Choroid plexus epithelial cell (primary cell): ENCODE results near the gene RUSF1.
"Not testable (repeated sequence)": the region's sequence is repeated elsewhere in the genome, so short reads cannot be mapped to it uniquely, and the experiment has no call there.

Experiments
- DNase-seq: peaks from one replicate; pipeline ENCODE4 v3.0.0-alpha.2; 2010; ENCODE audit warnings: low read depth
- H3K4me3 ChIP-seq: 2 replicates; pipeline ENCODE4 v1.5.1; 2011; ENCODE audit warnings: low read depth, mild to moderate bottlenecking, control low read depth, low read length, moderate library complexity
- CTCF ChIP-seq: conservative IDR thresholded peaks from 2 replicates; pipeline ENCODE4 v1.5.1; 2011; ENCODE audit warnings: low read depth, mild to moderate bottlenecking, control low read depth, inconsistent platforms, low read length, moderate library complexity

RUSF1 gene

GRCh38 chr16:31527734-31528274 is 19.6 kb upstream of the RUSF1 start, which contains the start of gene AHSP:
TSS of gene AHSP (plus strand) at chr16:31527900. CDS start at chr16:31528140, 240 bp downstream.
- no peak for TF ChIP-seq CTCF
- no peak for DNase-seq
- no peak within 1 kb of the TSS for H3K4me3 ChIP-seq

- DNase-seq = no peak
- no peak overlapping the region for H3K4me3 ChIP-seq
- no peak for TF ChIP-seq CTCF
These were observed 16.9 kb upstream of the RUSF1 start for GRCh38 chr16:31525113-31525512.

GRCh38 chr16:31523768-31524167 is 15.6 kb upstream of the RUSF1 start:
- DNase-seq, H3K4me3 ChIP-seq: not testable (repeated sequence)

- H3K4me3 ChIP-seq = no peak overlapping the region
- DNase-seq = no peak
- no peak for TF ChIP-seq CTCF
These were observed 13.9 kb upstream of the RUSF1 start for GRCh38 chr16:31522071-31522470.

GRCh38 chr16:31521368-31521767 is 13.2 kb upstream of the RUSF1 start:
- TF ChIP-seq CTCF = no peak
- no peak for DNase-seq
- no peak overlapping the region for H3K4me3 ChIP-seq

- H3K4me3 ChIP-seq = no peak overlapping the region
- no peak for TF ChIP-seq CTCF
- no peak for DNase-seq
These were observed 11.7 kb upstream of the RUSF1 start for GRCh38 chr16:31519759-31520431.

- H3K4me3 ChIP-seq = no peak overlapping the region
- TF ChIP-seq CTCF = no peak
- DNase-seq = no peak
These were observed 9.7 kb upstream of the RUSF1 start for GRCh38 chr16:31517800-31518402.
